Panc1 (cell line): Measurements from ENCODE around the gene ADARB1.

Source experiments
- POLR2AphosphoS5 ChIP-seq: IDR thresholded peaks from 2 replicates; pipeline ENCODE4 v1.6.1; 2012; ENCODE audit warnings: mild to moderate bottlenecking, low read depth, low read length, moderate library complexity
- SIN3A ChIP-seq: IDR thresholded peaks from 2 replicates; pipeline ENCODE4 v1.6.1; 2012; ENCODE audit warnings: low read depth, mild to moderate bottlenecking, low read length, moderate library complexity, borderline replicate concordance; ENCODE audit not compliant: insufficient read depth
- TF ChIP-seq, protein P1 (sequence below), 2 experiments: IDR thresholded peaks; 2 replicates each; pipeline ENCODE4 v1.6.1; 2011 to 2012; ENCODE audit warnings: low read depth in 2 of 2, control low read depth in 1 of 2, low read length in 1 of 2, mild to moderate bottlenecking in 1 of 2, moderate library complexity in 1 of 2; ENCODE audit not compliant: insufficient read depth in 1 of 2

DNA sequence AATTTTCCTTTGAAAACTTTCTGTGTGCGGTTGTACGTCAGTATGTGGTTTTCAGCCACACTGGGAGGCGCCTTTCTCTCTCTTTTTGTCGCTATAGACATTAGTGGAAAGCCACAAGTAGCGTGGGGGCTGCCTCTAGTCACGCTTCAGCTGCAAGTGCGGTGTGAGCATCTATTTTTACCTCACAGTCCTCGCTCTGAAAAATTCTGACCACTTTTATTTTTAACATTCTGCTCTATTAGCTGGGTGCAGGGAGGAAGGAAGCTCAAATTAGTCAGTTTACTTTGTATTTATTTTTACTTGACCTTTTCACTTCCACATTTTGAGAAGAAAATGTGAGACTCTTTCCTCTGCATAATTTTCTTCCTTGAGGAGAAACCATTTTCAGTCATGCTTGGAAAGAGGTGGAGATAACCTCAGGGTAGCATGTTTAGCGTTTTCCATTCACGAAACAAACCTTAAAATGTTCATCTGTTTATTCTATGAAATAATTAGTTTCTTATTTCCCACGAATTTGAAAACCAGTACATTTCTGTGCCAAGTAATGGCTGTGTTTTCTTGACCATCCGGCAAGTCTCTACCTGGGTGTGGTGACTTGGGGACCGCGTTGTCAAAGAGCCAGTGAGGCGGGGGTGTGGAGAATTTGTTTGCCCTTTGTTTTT is 35.6 kb downstream of the ADARB1 start:
- TF ChIP-seq, protein P1, sequence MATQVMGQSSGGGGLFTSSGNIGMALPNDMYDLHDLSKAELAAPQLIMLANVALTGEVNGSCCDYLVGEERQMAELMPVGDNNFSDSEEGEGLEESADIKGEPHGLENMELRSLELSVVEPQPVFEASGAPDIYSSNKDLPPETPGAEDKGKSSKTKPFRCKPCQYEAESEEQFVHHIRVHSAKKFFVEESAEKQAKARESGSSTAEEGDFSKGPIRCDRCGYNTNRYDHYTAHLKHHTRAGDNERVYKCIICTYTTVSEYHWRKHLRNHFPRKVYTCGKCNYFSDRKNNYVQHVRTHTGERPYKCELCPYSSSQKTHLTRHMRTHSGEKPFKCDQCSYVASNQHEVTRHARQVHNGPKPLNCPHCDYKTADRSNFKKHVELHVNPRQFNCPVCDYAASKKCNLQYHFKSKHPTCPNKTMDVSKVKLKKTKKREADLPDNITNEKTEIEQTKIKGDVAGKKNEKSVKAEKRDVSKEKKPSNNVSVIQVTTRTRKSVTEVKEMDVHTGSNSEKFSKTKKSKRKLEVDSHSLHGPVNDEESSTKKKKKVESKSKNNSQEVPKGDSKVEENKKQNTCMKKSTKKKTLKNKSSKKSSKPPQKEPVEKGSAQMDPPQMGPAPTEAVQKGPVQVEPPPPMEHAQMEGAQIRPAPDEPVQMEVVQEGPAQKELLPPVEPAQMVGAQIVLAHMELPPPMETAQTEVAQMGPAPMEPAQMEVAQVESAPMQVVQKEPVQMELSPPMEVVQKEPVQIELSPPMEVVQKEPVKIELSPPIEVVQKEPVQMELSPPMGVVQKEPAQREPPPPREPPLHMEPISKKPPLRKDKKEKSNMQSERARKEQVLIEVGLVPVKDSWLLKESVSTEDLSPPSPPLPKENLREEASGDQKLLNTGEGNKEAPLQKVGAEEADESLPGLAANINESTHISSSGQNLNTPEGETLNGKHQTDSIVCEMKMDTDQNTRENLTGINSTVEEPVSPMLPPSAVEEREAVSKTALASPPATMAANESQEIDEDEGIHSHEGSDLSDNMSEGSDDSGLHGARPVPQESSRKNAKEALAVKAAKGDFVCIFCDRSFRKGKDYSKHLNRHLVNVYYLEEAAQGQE (IDR thresholded peaks at IDR 0.05; ENCODE audit: insufficient read depth in 1 of 2, low read depth in 2 of 2, low read length in 1 of 2), result no peak
- no peak for TF ChIP-seq POLR2AphosphoS5
- TF ChIP-seq SIN3A, result no peak
